A673 (cell line): ENCODE results near the gene NOX4. TPM values are rescaled to one million over a fixed set of nuclear protein-coding genes. Genes with fewer than 3 reads are reported as not detected.
"Not testable (repeated sequence)": the region's sequence is repeated elsewhere in the genome, so short reads cannot be mapped to it uniquely, and the experiment has no call there.

ENCODE experiments used
- BruUV-seq: library from RNA; stranded (reverse); fragments of 400-500 nt; replicated peaks from 2 replicates; lab custom pipeline; 2021; lab: Mats Ljungman, UMichigan
- CTCF ChIA-PET: fragments of 300-600 bp; sonication (Branson Sonifier 250); formaldehyde crosslinking; loops from one replicate; lab custom pipeline; 2022; ENCODE audit warnings: antibody characterized with exemption; lab: Charles Lee
- POLR2A ChIA-PET: fragments of 300-600 bp; sonication (Branson Sonifier 250); formaldehyde crosslinking; loops from one replicate; lab custom pipeline; 2022; ENCODE audit warnings: antibody characterized with exemption; ENCODE audit not compliant: low non-redundant PET; lab: Charles Lee
- DNase-seq: peaks from one replicate; pipeline ENCODE4 v3.0.0-alpha.2; 2015; ENCODE audit warnings: low spot score
- H3K27ac ChIP-seq: fragments of 200-600 bp; sonication (generic); 2 replicates; pipeline ENCODE4 v1.5.1; 2016; ENCODE audit warnings: mixed run types, low read depth, mild to moderate bottlenecking, mixed read lengths, antibody characterized with exemption, low read length; ENCODE audit not compliant: poor library complexity, severe bottlenecking
- H3K27me3 ChIP-seq: fragments of 200-600 bp; sonication (generic); replicated peaks from 2 replicates; pipeline ENCODE4 v1.6.1; 2017; ENCODE audit warnings: mixed run types, low read depth, mild to moderate bottlenecking, mixed read lengths, antibody characterized with exemption, low read length; ENCODE audit not compliant: insufficient read depth, poor library complexity
- H3K36me3 ChIP-seq: fragments of 200-600 bp; sonication (generic); 2 replicates; pipeline ENCODE4 v1.6.1; 2016; ENCODE audit warnings: mixed run types, mild to moderate bottlenecking, mixed read lengths, antibody characterized with exemption, low read length; ENCODE audit not compliant: insufficient read depth, poor library complexity, severe bottlenecking
- H3K4me1 ChIP-seq: fragments of 200-600 bp; sonication (generic); 2 replicates; pipeline ENCODE4 v1.6.1; 2017; ENCODE audit warnings: mixed run types, mild to moderate bottlenecking, mixed read lengths, antibody characterized with exemption, low read length; ENCODE audit not compliant: insufficient read depth, poor library complexity, severe bottlenecking
- H3K4me3 ChIP-seq: fragments of 200-600 bp; sonication (generic); 2 replicates; pipeline ENCODE4 v1.5.1; 2016; ENCODE audit warnings: low read depth, mixed run types, mild to moderate bottlenecking, mixed read lengths, low read length; ENCODE audit not compliant: poor library complexity, severe bottlenecking
- H3K9me3 ChIP-seq: fragments of 200-600 bp; sonication (generic); 2 replicates; pipeline ENCODE4 v1.6.1; 2016; ENCODE audit warnings: mixed run types, low read depth, mild to moderate bottlenecking, mixed read lengths, antibody characterized with exemption, low read length; ENCODE audit not compliant: poor library complexity, severe bottlenecking
- CTCF ChIP-seq: fragments of 300-800, 200-600 bp; sonication (generic); conservative IDR thresholded peaks from 2 replicates; pipeline ENCODE4 v1.5.1; 2017; ENCODE audit warnings: low read depth, mild to moderate bottlenecking, antibody characterized with exemption, low read length, moderate library complexity, mixed read lengths
- EZH2 ChIP-seq: fragments of 200-600 bp; sonication (generic); IDR thresholded peaks from 2 replicates; pipeline ENCODE4 v1.6.1; 2017; ENCODE audit warnings: borderline replicate concordance, low read depth, mild to moderate bottlenecking, mixed read lengths, antibody characterized with exemption, low read length; ENCODE audit not compliant: poor library complexity, severe bottlenecking
- intact Hi-C: fragments of 100-400 bp; cut with micrococcal nuclease; formaldehyde crosslinking; loops from one replicate; pipeline ENCODE4 v1.10.0; 2022; ENCODE audit not compliant: unreplicated experiment
- total RNA-seq: library from RNA; stranded (reverse); gene quantifications from 2 replicates; pipeline ENCODE4 v1.2.3, GENCODE V29; 2021

NOX4 gene
- total RNA-seq, 1 experiment from 2014 or later: 0.19 TPM

GRCh38 chr11:89286601-89287000, 204.6 kb downstream of the NOX4 start:
- H3K4me1 ChIP-seq, DNase-seq, H3K36me3 ChIP-seq, POLR2A ChIA-PET, intact Hi-C loops, CTCF ChIA-PET, H3K27me3 ChIP-seq, H3K27ac ChIP-seq, H3K4me3 ChIP-seq, H3K9me3 ChIP-seq, BruUV-seq: not testable (repeated sequence)

- CTCF ChIA-PET, H3K9me3 ChIP-seq, H3K4me1 ChIP-seq, POLR2A ChIA-PET, H3K4me3 ChIP-seq, H3K27me3 ChIP-seq, H3K27ac ChIP-seq, BruUV-seq, DNase-seq, H3K36me3 ChIP-seq, intact Hi-C loops: not testable (repeated sequence)
Measured at GRCh38 chr11:89281032-89281677, 210.0 kb downstream of the NOX4 start.

- Histone ChIP-seq H3K36me3 (no peaks in the 10 kb centered on the region), H3K9me3 (no peaks in the 10 kb centered on the region), H3K27ac (no peak overlapping the region), H3K27me3 (no peaks in the 10 kb centered on the region), H3K4me3 (no peak overlapping the region), H3K4me1 (no peaks in the 10 kb centered on the region)
- TF ChIP-seq CTCF: no peak
- TF ChIP-seq EZH2: no peak
- CTCF ChIA-PET: no interaction called here
- intact Hi-C loops: no loop called here
- POLR2A ChIA-PET: no interaction called here
- no peak for DNase-seq
- BruUV-seq: no TSS peak
Measured at GRCh38 chr11:89279176-89279575, 212.0 kb downstream of the NOX4 start.

- H3K4me3 ChIP-seq: no peak overlapping the region
- POLR2A ChIA-PET: no interaction called here
- no peak for DNase-seq
- no peaks in the 10 kb centered on the region for H3K4me1 ChIP-seq
- no peaks in the 10 kb centered on the region for H3K36me3 ChIP-seq
- no peak for TF ChIP-seq CTCF
- no peak for TF ChIP-seq EZH2
- no peak overlapping the region for H3K27ac ChIP-seq
- H3K9me3 ChIP-seq: no peaks in the 10 kb centered on the region
- H3K27me3 ChIP-seq: no peaks in the 10 kb centered on the region
- BruUV-seq: no TSS peak
- intact Hi-C loops: no loop called here
- CTCF ChIA-PET: no interaction called here
Measured at GRCh38 chr11:89275966-89276365, 215.2 kb downstream of the NOX4 start.

Other genes starting within 250 kb of the NOX4 start
- gene TRIM77, start 218.9 kb upstream of the NOX4 start, total RNA-seq: not detected in 2 replicates